GM11168 (cell line): ENCODE data around the gene PRG2.

Experiments used
- in situ Hi-C: fragments of 300-500 bp; cut with MboI; formaldehyde crosslinking; loops from one replicate; pipeline ENCODE4 v1.12.0; 2022; ENCODE audit warnings: low sequenced_read_pairs; ENCODE audit not compliant: unreplicated experiment

PRG2 gene

GRCh38 chr11:57390535-57390934, at the start of gene PRG2:
PRG2 (minus strand) TSS chr11:57390650; CDS start chr11:57389944, 706 bp downstream.
- in situ Hi-C loops, result no loop called here

- in situ Hi-C loops, result no loop called here
Observed at GRCh38 chr11:57439786-57440185, 49.3 kb upstream of the PRG2 start.

- in situ Hi-C loops, result no loop called here
Observed at GRCh38 chr11:57438345-57439285, 48.2 kb upstream of the PRG2 start.

GRCh38 chr11:57436031-57436430, 45.6 kb upstream of the PRG2 start:
- in situ Hi-C loops, result no loop called here

DNA sequence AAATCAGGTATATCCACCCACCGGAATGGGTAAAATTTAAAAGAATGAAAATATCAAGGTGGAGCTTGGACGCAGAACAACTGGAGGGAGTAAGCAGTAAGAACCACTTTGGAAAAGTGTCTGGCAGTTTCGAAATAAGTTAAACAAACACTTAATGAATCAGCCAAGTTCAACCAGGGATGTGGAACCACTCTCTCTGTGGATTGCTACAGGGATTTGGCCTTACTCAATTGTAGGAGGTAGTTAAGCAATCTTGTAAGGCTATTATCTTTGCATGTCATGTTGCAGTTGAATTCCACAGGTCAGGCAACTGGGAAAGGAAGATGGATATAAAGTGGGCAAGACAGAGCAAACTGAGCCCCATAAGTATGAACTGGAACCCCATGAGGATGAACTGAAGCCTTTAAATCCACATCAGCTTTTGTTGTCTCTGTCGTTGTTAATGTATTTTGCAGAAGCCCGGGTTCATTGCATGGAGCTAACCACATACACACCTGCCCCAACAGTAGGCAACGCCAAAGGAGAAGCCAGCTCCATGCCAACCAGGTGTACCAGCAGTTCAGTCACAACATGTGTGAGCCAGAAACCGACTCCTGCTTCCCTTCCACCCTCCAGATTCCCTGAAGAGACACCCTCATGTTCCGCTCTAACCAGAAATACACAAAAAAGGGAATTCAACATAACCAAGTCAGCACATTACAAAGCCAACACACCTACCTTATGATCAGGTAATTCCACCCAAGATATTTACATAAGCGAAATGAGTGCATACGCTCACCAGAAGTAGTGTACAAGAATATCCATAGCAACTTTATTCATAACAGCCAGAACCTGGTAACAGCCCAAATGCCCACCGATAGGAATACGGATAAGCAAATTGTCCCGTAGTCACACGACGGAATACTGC, 44.4 kb upstream of the PRG2 start:
- in situ Hi-C loops, result no loop called here

DNA sequence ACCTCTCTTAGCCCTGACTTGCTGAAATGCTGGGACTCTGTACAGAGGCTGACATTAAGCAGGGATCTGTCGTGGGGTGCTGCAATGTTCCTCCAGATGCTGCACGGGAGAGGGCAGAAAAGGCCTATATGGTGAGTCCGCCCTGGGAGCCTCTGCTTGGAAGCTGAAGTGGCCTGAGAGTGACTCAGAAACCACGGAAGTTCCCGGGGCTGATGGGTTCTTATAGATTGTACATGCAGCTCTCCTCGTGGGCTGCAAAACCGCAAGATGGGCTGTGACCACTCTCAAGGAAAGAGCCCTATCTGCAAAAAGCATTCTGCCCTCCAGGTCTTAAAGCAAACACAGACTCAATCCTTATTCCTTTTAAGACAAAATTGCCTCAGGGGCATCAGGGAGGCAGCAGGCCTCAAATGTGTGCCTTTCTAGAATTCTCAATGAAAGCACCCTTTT, 42.3 kb upstream of the PRG2 start:
- in situ Hi-C loops, result no loop called here

DNA sequence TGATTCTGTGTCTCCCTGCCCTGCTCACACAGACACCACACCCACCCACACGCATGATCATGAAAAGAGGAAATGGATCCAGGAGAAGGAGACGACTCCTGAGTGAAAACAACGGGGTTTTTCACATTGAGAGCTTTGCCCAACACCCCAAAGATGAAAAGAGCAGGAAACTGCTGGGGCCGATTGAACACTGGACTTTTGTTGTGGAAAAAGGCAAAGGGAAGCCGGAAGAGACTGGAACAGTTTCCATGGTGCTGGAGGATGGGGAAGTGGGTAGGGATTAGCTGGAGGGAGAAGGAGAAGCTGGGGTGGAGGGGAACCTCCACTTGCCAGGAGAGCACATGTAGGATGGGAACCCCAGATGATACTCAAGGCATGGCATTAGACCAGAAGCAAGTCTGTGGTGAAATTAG, 41.7 kb upstream of the PRG2 start:
- in situ Hi-C loops, result no loop called here

GRCh38 chr11:57430952-57431351, 40.5 kb upstream of the PRG2 start:
- in situ Hi-C loops, result no loop called here

- in situ Hi-C loops, result no loop called here
Observed at GRCh38 chr11:57429946-57430345, 39.5 kb upstream of the PRG2 start.

- in situ Hi-C loops, result no loop called here
Observed at GRCh38 chr11:57428643-57429042, 38.2 kb upstream of the PRG2 start.

GRCh38 chr11:57427727-57428082, 37.3 kb upstream of the PRG2 start:
- in situ Hi-C loops, result no loop called here

DNA sequence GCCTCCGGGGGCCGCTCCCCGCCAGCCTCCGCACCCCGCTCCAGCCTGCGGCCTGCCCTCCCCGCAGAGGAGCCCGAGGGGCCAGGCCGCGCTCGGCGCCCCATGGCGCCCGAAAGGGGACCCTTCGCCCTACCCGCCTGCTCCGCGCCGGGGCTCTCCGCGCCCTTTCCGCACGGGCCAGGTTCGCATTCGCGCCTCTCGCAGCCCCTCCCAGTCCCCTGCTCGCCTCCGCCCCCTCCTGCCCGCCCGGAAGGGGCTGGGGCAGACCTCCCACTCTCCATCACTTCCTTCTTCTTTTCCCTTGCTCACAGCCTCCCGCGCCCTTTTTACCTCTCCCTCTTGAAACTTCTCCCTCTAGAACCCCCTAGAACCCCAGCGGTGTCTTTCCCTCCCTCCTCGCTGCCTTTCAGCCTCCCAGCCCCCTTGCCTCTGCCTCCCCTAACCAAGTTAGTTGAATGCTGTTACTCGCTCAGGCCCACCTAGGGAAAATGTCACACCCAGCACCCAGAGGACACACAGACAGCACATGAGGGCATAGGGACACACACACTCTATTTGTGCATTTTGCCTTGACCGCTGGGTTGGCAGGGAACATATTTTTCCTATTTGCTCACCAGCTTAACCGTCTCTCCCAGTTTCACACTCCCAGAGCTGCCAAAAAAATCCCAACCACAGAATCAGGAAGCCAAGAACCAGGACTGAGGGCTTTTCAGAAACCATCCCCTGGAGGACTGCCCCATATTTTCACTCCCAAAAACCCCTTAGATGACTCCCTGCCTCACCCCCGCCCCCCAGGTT, 36.7 kb upstream of the PRG2 start, which contains the start of gene SLC43A3:
TSS of gene SLC43A3 (minus strand) at position 193 of the 798 bp plus-strand sequence. CDS start 949 bp downstream, outside the sequence.
- in situ Hi-C loops, result no loop called here

DNA sequence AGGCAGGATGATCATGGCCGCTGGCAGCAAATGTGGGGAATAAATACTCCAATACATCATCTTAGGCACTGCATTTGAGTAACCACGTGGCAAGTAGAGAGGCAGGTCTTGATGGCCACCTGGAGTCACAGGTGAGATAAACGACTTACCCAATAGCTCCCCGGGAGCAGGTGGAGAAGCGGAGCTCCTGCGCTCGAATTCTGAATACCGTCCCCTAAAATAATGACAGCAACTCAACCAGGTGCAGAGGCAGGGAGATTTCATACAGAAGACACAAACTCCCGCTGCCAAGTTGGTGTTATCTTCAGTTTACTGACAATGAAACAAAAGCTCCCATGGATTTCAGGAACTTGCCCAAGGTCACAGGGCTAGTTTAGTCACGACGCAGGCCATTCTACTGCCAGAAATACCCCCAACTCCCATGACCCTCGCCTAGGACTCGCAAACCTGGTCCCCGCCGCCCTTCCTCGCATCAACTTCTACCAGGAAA, 36.0 kb upstream of the PRG2 start:
- in situ Hi-C loops, result no loop called here

- in situ Hi-C loops, result no loop called here
Observed at GRCh38 chr11:57425565-57426438, 35.4 kb upstream of the PRG2 start.

GRCh38 chr11:57424792-57425564, 34.5 kb upstream of the PRG2 start:
- in situ Hi-C loops, result no loop called here

DNA sequence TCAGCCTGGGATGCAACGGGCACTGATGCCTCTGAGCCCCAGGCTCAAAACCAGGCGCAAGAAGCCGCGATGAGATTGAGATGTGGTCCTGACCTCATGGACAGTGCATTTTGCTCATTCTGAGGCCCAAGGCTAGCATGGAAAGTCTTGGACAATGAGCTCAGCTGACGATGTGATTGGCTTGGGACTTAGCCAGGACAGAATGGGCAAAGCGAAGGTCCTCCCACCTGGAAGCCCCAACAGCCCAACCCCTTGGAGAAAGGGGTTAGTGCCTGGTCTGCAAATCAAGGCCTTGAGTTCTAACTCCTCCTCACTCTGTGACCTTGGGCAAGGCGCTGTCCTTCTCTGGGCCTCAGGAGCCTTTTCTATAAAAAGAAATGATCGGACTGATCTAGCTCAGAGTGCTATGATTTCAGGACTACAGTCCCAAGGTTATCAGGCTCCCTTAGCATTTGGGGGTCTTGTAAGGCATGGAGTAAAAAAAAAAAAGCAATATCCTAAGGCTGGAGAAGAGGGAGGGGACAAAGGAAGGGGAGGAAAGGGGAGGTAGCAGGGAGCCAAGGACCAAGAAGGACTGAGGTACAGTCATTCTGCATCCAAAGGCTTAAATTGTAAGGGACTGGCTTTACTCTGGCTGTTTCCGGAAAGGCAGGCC, 33.8 kb upstream of the PRG2 start:
- in situ Hi-C loops, result no loop called here

- in situ Hi-C loops, result no loop called here
Observed at GRCh38 chr11:57422669-57423068, 32.2 kb upstream of the PRG2 start.

- in situ Hi-C loops, result no loop called here
Observed at GRCh38 chr11:57421805-57422204, 31.4 kb upstream of the PRG2 start.
